Fibroblast of gingiva (primary cell): Measurements from ENCODE around the gene SS18.

Source experiments
- DNase-seq: peaks from one replicate; pipeline ENCODE4 v3.0.0-alpha.2; 2011; ENCODE audit warnings: low read depth

Gene SS18

DNA sequence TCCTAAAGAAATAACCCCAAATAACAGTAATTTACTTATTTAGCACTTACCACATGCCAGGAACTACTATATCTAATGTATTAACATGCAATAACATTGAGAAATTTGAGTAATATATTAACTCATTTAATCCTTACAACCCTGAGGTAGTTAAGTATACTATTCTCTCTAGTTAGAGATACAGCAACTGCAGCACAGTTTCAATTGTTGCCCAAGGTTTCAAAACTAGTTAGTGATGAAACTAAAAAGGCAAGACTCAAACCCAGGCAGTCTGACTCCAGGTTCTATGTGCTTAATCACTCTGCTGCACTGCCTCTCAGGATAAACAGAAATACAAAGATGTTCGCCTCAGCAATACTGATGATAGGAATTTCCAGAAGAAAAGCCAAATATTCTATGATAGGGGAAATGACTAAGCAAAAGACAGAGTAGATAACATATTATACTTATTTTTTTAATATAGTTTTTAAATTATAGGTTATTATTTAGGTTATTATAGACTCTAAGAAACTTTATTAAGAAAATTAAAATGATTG, 88.0 kb downstream of the SS18 start:
- DNase-seq, result no peak

DNA sequence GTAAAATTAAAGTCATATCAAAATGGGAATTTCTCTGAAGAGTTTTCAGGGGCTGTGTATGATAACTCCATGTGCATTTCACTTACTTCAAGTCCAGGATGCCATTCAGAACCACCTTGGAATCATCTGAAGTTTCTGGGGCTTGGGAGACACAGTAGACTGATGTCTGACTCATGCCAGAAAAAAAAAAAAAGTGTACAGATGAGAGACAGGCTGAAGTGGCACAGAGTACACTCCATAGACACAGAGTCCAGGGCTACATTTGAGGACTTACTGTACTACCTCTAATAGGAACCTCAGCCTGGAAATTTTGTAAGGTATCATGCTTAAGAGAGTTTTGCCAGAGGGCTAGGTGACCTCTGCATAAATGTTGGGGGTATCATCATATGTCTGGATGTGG, 92.0 kb downstream of the SS18 start:
- DNase-seq, result no peak

DNA sequence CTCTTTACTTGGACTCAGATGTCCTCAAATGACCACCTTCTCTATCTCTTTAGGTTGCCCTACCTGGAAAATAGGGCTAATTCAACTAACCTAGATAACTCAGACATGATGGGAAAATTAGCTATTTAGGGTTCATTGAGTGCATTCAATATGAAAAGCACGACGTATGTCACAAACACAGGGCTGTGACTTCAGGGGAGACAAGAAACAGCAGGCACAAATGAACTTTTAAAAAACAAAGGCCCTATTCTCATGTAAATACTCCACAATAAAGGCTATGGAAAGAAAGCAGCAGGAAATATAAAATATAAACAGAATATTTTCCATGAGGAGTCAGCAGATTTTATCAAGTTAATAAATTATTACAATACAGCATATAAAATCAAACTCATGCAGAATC, 97.8 kb downstream of the SS18 start:
- no peak for DNase-seq

DNA sequence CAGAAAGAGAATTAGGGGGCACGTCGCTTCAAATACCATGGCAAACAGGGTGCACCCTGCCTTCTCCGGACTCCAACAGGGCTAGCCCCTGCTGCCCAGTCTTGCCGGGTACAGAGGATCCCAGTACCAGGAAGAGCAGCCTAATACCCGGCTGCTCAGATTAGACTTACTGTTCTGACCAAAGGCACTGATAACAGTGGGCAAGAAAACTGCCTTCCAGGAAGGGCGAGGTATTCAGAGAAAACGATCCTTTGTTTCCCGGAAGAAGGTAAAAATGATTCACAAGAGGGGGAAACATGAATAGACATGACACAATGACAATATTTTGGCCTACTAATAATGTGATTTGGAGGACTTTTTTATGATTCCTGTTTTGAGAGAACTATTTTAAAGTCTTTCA, 99.9 kb downstream of the SS18 start:
- no peak for DNase-seq

DNA sequence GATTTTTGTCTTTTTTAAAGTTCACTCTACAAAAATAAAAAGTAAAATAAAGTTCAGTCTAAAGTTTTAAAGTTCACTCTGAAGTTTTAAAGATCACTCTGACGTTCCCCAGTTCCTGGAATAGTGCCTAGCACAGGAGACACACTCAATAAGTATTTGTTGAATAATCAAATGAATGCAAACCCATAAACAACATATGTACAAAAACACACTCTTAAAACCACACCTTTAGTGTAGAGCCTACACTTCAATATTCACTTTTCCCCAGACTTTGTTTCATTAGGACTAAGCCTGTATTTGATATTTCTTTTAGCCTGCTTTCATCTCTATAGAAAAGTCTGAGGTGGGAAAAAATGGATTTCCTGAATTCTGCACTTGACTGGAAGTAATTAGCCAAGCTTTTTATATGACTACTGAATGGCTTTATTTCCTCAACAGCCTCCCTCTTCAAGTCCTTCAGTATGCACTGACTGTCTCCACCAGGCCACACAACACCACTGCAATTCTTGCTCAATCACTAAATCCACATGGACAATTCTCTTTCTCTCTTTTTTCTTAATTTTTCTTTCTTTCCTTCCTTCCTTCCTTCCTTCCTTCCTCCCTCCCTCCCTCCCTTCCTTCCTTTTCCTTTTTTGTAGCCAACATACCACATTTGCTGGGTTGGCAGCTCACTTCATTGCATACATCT, 104.6 kb downstream of the SS18 start:
- DNase-seq, result no peak

DNA sequence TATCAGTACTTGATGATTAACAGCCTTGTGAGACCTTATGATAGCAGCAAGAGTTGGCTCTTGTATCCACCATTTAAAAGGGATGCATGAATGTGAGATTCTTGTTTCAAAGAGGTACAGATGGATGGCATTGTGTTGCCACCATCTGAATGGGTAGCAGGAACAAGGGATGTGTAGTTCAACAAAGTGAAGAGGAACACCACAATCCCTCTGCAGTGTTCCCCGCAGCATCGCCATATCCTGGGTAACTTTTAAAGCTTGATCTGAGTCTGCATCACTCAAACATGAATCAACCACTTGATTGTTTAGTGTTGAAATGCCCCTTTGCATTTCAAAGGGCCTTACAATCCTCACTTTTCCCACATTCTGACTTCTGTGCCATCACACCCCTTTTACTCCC, 106.7 kb downstream of the SS18 start:
- no peak for DNase-seq

GRCh38 chr18:25982961-25983360, 107.5 kb downstream of the SS18 start:
- DNase-seq, result no peak

DNA sequence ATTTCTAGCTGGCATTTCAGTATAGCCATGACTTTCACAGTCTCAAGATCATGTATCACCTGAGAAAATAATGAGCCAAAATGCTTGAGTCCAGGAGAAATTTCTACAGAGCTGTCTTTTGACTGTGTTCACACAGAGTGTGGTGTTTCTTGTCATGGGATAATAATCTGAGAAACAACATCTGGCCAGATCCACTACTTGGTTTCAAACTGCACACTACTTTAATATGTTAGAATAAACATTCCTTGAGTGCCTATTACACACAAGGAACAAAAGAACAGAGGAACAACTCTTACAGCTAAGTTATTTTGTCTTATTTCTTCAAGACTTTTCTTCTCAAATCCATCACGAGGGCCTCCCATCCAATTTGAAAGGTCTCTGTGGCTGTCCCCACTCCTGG, 108.3 kb downstream of the SS18 start:
- DNase-seq, result no peak

GRCh38 chr18:25979369-25980040, 110.9 kb downstream of the SS18 start:
- peak; percentile 18 for DNase-seq

- DNase-seq, result peak; percentile 65
Observed at GRCh38 chr18:25976554-25976953, 113.9 kb downstream of the SS18 start.

DNA sequence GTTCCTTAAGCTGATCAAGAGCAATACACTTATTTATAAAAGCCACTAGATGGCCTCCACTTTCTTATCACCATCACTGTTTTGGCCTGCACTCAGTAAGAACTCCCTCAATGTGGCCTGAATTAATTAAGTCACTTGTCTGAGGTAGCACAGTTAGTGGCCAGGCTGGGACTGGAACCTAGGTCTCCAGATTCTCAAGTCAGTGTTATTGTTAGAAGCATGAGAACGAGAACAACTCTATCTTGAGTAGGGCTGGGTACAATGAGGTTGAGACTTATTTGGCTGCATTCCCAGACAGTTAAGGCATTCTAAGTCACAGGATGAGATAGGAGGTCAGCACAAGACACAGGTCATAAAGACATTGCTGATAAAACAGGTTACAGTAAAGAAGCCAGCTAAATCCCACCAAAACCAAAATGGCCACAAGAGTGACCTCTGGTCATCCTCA, 115.8 kb downstream of the SS18 start:
- no peak for DNase-seq
